Neuronal stem cell (in vitro differentiated cells): ENCODE results near the gene NSF.
"Not testable (repeated sequence)": the region's sequence is repeated elsewhere in the genome, so short reads cannot be mapped to it uniquely, and the experiment has no call there.

Experiments
- DNase-seq: peaks from one replicate; pipeline ENCODE4 v3.0.0-alpha.2; 2013; ENCODE audit warnings: low spot score
- H2AFZ ChIP-seq: one replicate; pipeline ENCODE4 v1.6.1; 2013; ENCODE audit warnings: mild to moderate bottlenecking, low read length, inconsistent platforms
- H2AK5ac ChIP-seq: 2 replicates; pipeline ENCODE4 v1.6.1; 2013; ENCODE audit warnings: low read depth, mild to moderate bottlenecking, inconsistent platforms, low read length, moderate library complexity, mixed read lengths
- H2BK120ac ChIP-seq: 2 replicates; pipeline ENCODE4 v1.6.1; 2013; ENCODE audit warnings: low read depth, mild to moderate bottlenecking, inconsistent platforms, low read length, moderate library complexity, mixed read lengths
- H2BK12ac ChIP-seq: one replicate; pipeline ENCODE4 v1.6.1; 2013; ENCODE audit warnings: low read length, inconsistent platforms
- H2BK15ac ChIP-seq: 2 replicates; pipeline ENCODE4 v1.6.1; 2013; ENCODE audit warnings: mild to moderate bottlenecking, low read length, inconsistent platforms, mixed read lengths
- H2BK5ac ChIP-seq: one replicate; pipeline ENCODE4 v1.6.1; 2013; ENCODE audit warnings: inconsistent platforms, mild to moderate bottlenecking, low read length, moderate library complexity
- H3K14ac ChIP-seq: one replicate; pipeline ENCODE4 v1.6.1; 2013; ENCODE audit warnings: low read length, inconsistent platforms
- H3K18ac ChIP-seq: 2 replicates; pipeline ENCODE4 v1.6.1; 2013; ENCODE audit warnings: low read length, inconsistent platforms
- H3K23ac ChIP-seq: 2 replicates; pipeline ENCODE4 v1.6.1; 2013; ENCODE audit warnings: low read depth, mild to moderate bottlenecking, mixed read lengths, low read length, inconsistent platforms; ENCODE audit not compliant: poor library complexity
- H3K27ac ChIP-seq: replicated peaks from 3 replicates; pipeline ENCODE4 v1.5.1; 2013; ENCODE audit warnings: low read length, inconsistent platforms
- H3K27me3 ChIP-seq, 3 experiments: 2 replicates each; pipeline ENCODE4 v1.6.1; 2013; ENCODE audit warnings: low read length in 3 of 3, mild to moderate bottlenecking in 2 of 3, inconsistent platforms in 1 of 3, low read depth in 1 of 3, mixed read lengths in 1 of 3, moderate library complexity in 1 of 3; ENCODE audit not compliant: control insufficient read depth in 3 of 3, insufficient read depth in 3 of 3
- H3K36me3 ChIP-seq, 2 donors: replicated peaks in 1 of 2; 2 replicates each; pipeline ENCODE4 v1.6.1; 2013; ENCODE audit warnings: low read length in 2 of 2; ENCODE audit not compliant: control insufficient read depth in 2 of 2, insufficient read depth in 2 of 2
- H3K4ac ChIP-seq: 2 replicates; pipeline ENCODE4 v1.6.1; 2013; ENCODE audit warnings: inconsistent platforms, mild to moderate bottlenecking, low read length, moderate library complexity
- H3K4me1 ChIP-seq, 2 donors: 1 replicate in 1 of 2; 2 replicates in 1 of 2; pipeline ENCODE4 v1.6.1; 2013; ENCODE audit warnings: low read length in 2 of 2, low read depth in 1 of 2; ENCODE audit not compliant: control insufficient read depth in 2 of 2, insufficient read depth in 1 of 2
- H3K4me2 ChIP-seq: one replicate; pipeline ENCODE4 v1.6.1; 2013; ENCODE audit warnings: mild to moderate bottlenecking, low read length, inconsistent platforms; ENCODE audit not compliant: insufficient read depth, poor library complexity, severe bottlenecking
- H3K4me3 ChIP-seq, 2 donors: 2 replicates each; pipeline ENCODE4 v1.5.1; 2013; ENCODE audit warnings: low read length in 2 of 2, mild to moderate bottlenecking in 2 of 2, inconsistent platforms in 1 of 2, moderate library complexity in 1 of 2
- H3K79me1 ChIP-seq: one replicate; pipeline ENCODE4 v1.6.1; 2013; ENCODE audit warnings: low read depth, mild to moderate bottlenecking, inconsistent platforms, low read length, moderate library complexity
- H3K9ac ChIP-seq: one replicate; pipeline ENCODE4 v1.6.1; 2013; ENCODE audit warnings: mild to moderate bottlenecking, low read depth, low read length, inconsistent platforms; ENCODE audit not compliant: poor library complexity
- H3K9me3 ChIP-seq, 2 donors: replicated peaks in 1 of 2; 2 replicates each; pipeline versions ENCODE3 to v1.6.1; 2013; ENCODE audit warnings: low read length in 2 of 2, mild to moderate bottlenecking in 2 of 2, inconsistent platforms in 1 of 2, low read depth in 1 of 2, mixed read lengths in 1 of 2, moderate library complexity in 1 of 2; ENCODE audit not compliant: control insufficient read depth in 2 of 2, insufficient read depth in 1 of 2
- H4K8ac ChIP-seq: one replicate; pipeline ENCODE4 v1.6.1; 2013; ENCODE audit warnings: low read depth, mild to moderate bottlenecking, inconsistent platforms, low read length, moderate library complexity
- H4K91ac ChIP-seq: one replicate; pipeline ENCODE4 v1.6.1; 2013; ENCODE audit warnings: low read length, low read depth, mild to moderate bottlenecking, inconsistent platforms; ENCODE audit not compliant: poor library complexity
- WGBS, 2 donors: extraction: QIAGEN DNeasy Blood & Tissue Kit; methylation state at CpG; one replicate each; pipeline ENCODE4 v1.1.7; 2013; ENCODE audit warnings: missing lambda C conversion rate in 2 of 2, mixed read lengths in 1 of 2; ENCODE audit not compliant: insufficient read length in 2 of 2, insufficient replicate concordance in 1 of 2; ENCODE audit errors: extremely low coverage in 2 of 2; 5-methylcytosine and 5-hydroxymethylcytosine counted together

NSF gene

DNA sequence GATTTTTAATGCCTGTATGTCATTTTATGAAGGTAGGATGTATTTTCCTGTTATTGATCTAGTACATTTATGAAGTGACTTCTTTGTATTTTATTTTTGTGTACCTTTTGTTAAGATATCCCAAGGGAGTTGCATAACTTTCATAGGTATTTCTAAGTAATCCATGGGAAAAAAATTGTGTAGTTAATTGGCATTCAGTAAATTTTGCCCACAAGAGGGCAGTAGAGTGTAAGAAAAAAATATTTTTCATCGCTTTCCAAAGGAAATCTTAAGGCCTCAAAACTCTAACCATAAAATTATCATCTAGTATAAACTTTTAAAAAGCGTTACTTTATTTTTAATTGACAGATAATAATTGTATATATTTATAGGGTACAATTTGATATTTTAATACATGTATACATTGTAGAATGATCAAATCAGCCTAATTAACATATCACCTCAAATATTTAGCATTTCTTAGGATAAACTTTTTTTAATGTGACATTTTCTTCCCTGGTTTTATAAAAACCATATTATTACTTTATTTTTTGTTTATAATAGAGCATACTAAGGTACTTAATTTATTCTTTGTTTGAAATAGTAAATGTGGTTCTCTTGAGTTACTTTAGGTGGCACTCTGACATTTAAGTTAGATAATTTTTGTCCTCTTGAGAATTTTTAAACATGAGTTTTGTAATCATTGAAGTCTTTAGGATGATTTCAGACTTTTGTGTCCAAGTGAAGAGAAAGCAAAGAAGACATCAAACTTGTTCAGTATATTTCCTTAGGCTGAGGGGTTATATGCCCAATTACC is 51.6 kb downstream of the NSF start:
- H3K79me1 ChIP-seq, H3K4ac ChIP-seq, H4K91ac ChIP-seq, H3K4me2 ChIP-seq, H3K23ac ChIP-seq, H2BK120ac ChIP-seq, H2BK12ac ChIP-seq, H3K27me3 ChIP-seq, H3K4me1 ChIP-seq, H2AK5ac ChIP-seq, H3K4me3 ChIP-seq, H3K9me3 ChIP-seq, H2BK15ac ChIP-seq, H3K18ac ChIP-seq, H3K9ac ChIP-seq, H3K36me3 ChIP-seq, H2AFZ ChIP-seq, H3K27ac ChIP-seq, H2BK5ac ChIP-seq, H3K14ac ChIP-seq, DNase-seq, H4K8ac ChIP-seq: not testable (repeated sequence)
- no CpG with 5 or more reads among the region's 2 CpGs for WGBS, 2 donors

DNA sequence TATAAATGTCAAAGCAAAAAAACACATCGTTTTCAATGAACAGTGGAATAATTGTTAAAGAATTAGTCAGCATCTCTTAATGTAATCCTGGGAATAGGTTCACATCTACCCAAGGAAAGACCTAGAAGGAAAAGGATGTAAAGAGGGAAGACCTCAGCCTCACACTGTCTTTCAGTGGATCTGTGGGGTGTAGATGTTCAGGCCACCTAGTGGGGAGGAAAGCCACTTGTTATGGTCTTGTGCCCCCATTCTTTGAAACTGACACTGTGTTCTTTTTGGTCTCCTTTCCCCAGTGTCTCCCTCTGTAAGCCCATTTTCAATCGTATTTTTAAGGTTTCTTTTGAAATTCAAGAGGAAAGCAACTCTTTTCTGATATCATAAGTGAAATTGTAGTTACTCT is 56.8 kb downstream of the NSF start:
- H3K23ac ChIP-seq, H2BK120ac ChIP-seq, H3K4me1 ChIP-seq, H3K9ac ChIP-seq, H3K14ac ChIP-seq, H3K4me2 ChIP-seq, H4K8ac ChIP-seq, H2AFZ ChIP-seq, H3K4ac ChIP-seq, H3K4me3 ChIP-seq, H3K9me3 ChIP-seq, DNase-seq, H3K27me3 ChIP-seq, H3K18ac ChIP-seq, H2BK15ac ChIP-seq, H2AK5ac ChIP-seq, H2BK5ac ChIP-seq, H3K27ac ChIP-seq, H4K91ac ChIP-seq, H3K36me3 ChIP-seq, H2BK12ac ChIP-seq, H3K79me1 ChIP-seq: not testable (repeated sequence)
- no CpG with 5 or more reads among the region's 2 CpGs for WGBS, 2 donors

DNA sequence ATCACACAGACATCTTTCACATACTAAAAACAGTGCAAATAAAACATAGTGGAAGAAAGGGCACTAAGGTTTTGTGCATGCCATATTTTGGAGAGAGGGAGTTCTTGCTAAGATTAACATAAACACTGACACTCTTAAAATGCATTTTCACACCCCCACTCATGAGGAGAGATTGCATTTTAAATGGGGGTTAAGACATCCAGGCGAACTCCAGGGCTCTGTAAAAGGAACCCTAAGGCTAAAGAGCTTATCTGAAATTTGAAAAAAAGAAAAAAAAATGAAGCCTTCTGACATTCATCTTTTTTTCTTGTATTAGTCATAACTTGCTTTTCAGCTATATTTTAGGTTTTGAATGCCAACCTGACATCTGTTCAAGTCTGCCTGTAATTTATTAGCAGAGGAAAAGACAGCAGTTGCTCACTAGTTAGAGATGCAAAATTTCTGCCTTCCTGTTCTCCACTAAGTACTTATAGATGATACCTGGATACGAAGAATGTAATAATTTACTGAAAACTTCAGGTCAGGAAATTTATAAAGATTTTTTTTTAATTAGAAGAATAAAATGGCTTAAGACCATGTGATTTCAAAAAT is 57.3 kb downstream of the NSF start:
- DNase-seq, H3K4me3 ChIP-seq, H2BK5ac ChIP-seq, H2AFZ ChIP-seq, H3K79me1 ChIP-seq, H3K4me2 ChIP-seq, H3K27ac ChIP-seq, H2AK5ac ChIP-seq, H3K23ac ChIP-seq, H4K91ac ChIP-seq, H2BK120ac ChIP-seq, H3K9ac ChIP-seq, H3K36me3 ChIP-seq, H3K9me3 ChIP-seq, H3K4me1 ChIP-seq, H3K4ac ChIP-seq, H2BK12ac ChIP-seq, H2BK15ac ChIP-seq, H3K18ac ChIP-seq, H4K8ac ChIP-seq, H3K14ac ChIP-seq, H3K27me3 ChIP-seq: not testable (repeated sequence)
- no CpG with 5 or more reads among the region's 2 CpGs for WGBS, 2 donors

DNA sequence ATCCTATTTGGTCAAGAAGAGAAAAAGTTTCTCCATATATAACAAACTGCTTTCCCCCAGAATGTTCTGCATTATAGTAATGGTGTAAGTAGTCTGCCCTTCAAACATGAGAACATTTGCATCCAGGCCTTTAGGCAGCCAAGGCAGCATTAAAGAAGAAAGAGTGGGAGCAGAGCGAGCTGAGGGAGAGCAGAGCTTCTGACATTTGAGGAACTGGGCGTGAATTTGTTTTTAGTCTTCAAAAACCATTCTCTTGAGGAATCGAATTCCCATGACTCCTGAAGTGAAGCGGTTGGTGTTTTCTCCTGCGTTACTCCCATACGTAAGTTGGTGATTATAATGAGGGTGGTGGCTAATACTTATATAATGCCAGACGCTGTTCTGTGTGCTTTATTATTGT is 58.8 kb downstream of the NSF start:
- H3K27ac ChIP-seq, H2AFZ ChIP-seq, H3K4me3 ChIP-seq, H3K79me1 ChIP-seq, H3K4ac ChIP-seq, H3K9ac ChIP-seq, DNase-seq, H3K36me3 ChIP-seq, H3K4me1 ChIP-seq, H3K18ac ChIP-seq, H3K27me3 ChIP-seq, H2AK5ac ChIP-seq, H2BK120ac ChIP-seq, H4K8ac ChIP-seq, H3K9me3 ChIP-seq, H4K91ac ChIP-seq, H3K4me2 ChIP-seq, H2BK15ac ChIP-seq, H3K14ac ChIP-seq, H2BK5ac ChIP-seq, H3K23ac ChIP-seq, H2BK12ac ChIP-seq: not testable (repeated sequence)
- no CpG with 5 or more reads among the region's 7 CpGs for WGBS, 2 donors
